Gastroesophageal sphincter (tissue), 3 donors: ENCODE results near the gene IL36B.

ENCODE experiments used
- CTCF ChIP-seq, 4 experiments: fragments of 200-600 bp in 2 of 4; fragments of 450-650 bp in 2 of 4; sonication (generic) in 1 of 4; IDR thresholded peaks; one replicate each; pipeline ENCODE4 v1.5.1; 2017 to 2019; ENCODE audit warnings: antibody characterized with exemption in 4 of 4, mild to moderate bottlenecking in 2 of 4, moderate library complexity in 2 of 4
- EP300 ChIP-seq: sonication (generic); formaldehyde crosslinking; IDR thresholded peaks from one replicate; pipeline ENCODE4 v1.6.1; 2017; ENCODE audit warnings: antibody characterized with exemption, mild to moderate bottlenecking

DNA sequence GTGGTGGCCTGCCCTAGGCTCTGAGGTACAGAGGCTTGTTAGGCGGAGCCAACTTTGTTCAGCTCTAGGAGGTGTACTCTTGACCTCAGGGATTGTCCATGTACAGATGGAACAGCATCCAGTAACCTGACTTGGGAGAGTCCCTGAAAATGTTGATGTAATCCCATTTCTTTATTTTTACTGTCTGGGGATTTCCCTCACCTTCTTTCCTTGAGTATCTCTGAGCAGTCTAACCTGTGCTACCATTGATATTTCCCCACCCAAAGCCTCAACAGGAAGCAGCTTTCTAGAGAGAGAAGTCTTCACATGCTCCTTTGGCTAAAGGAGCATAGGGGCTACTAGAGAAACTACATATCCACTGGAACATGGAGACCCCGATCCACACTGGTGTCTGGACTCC is 37.0 kb downstream of the IL36B start:
- TF ChIP-seq EP300 (no peak), CTCF (IDR thresholded peaks at IDR 0.05) (no peak)
